LoVo (cell line): Measurements from ENCODE around the gene NHLH1.

ENCODE experiments used
- DNase-seq: peaks from one replicate; pipeline ENCODE4 v3.0.0-alpha.2; 2016; ENCODE audit warnings: low spot score

The NHLH1 gene

DNA sequence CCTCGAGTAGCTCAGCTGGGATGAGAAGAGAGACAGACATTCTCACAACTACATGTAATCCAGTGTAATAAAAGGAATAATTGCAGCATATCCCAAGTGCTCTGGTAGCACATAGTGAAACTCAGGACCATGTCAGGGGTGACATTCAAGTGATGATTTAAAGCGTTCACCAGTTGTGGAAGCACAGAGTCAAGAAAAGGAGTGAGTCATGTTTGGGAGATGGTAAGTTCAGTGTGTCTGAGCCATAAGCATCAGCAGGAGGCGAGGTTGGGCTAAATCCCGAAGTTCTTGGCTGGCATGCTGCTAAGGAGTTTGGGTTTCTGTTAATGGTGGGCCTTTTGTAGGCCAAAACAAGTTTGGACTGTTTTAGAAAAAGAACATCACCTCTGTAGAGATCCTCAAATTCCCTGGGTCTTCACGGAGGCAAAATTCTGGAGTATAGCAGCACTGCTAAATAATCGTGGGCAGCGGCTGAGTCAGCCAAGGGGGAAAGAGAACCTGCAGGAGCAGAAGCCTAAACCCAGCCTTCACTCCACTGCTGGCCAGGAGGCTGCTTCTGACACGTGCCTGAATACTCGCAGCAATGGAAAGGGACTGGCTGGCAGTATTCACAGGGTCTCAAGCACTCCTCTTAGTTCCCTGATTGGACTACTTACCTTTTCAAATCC is 7.2 kb upstream of the NHLH1 start:
- no peak for DNase-seq

DNA sequence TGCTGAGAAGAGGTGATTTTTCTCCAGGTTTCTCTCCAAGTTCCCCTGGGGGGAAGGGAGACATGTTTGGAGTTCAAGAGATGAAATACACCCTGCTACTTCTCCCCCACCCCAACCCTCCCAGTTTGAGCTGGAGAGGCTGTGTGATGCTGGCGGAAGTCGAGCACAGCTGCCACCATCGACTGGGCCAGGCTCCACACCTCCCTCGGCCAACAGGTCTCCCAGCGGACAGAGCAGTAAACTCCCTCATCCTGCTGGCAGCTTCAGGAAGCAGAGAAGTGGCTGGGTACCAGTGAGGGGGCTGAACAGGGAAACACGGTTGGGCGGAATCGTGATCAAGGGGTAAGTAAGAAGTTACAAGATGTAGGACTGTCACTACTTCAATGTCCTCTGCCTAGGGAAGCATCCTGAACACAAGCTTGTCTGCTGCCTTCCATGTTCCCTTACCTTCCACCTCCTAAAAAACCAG is 6.6 kb upstream of the NHLH1 start:
- no peak for DNase-seq

DNA sequence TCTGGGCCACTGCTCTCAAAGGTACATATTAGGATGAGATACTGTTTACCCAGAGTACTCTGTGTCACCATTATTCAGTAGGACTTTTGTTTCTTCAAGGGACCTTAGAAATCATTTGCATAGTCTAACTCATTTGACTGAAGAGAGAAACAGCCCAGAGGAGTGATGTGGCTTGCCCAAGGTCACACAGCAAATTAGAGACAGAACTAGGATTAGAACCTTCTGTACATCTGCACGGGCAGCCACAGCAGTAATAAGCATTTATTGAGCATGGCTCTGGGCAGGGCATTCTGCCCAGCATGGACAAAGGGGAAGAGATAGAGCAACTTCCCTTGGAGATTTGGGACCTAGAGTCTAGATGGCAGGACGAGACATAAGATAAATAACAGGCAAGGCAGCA is 5.7 kb upstream of the NHLH1 start:
- DNase-seq: no peak

DNA sequence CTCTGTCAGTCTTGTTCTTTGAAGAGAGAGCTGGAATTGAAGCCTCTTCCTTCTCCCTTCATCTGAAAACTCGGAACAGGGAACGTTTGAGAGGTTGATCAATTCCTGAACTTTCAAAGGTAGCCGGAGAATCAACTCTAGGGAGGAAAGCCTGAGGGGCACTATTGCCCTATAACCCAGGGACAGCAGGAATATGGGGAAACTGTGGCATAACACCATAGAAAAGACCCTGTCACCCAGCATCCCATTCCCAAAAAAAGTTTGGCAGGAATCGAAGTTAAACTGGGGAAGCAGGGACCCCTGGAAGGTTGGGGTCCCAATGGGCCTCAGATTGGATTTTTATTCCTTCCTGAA is 5.1 kb upstream of the NHLH1 start:
- no peak for DNase-seq

DNA sequence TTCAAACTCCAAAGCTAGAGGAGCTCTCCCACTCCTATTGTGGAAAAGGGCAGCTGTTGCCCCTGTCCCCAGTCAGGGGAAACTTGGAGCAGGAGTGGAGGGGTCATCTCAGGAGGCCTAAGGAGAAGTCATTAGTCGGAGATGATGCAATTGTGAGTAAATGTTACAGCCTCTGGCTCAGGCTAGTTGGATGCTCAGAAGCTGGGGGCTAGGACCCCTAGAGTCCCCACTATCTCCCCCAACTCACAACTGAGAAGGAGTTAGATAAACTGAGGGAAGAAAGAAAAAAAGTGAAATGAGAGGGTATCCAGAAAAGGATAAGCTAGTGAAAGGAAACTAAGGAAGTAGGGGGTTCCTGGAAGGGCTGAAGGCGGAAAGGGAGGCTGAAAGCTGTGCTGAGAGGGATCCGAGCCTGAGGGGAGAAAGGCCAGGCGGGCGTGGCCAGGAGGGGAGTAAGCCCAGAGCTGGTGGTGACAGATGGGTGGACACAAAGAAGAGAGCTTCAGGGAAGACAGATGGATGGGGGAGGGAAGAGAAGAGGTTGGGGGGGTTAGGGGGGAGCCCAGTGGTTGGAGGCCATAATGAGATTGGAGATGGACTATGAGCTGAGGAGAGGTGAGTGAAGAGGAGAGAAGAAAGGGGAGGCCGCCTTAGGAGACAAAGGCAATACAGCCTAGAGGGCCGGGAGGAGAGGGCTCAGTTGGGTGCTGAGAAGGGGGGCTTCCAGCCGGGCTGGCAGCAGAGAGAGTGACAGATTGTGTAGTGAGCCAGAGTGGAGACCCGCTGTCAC is 4.5 kb upstream of the NHLH1 start:
- no peak for DNase-seq

DNA sequence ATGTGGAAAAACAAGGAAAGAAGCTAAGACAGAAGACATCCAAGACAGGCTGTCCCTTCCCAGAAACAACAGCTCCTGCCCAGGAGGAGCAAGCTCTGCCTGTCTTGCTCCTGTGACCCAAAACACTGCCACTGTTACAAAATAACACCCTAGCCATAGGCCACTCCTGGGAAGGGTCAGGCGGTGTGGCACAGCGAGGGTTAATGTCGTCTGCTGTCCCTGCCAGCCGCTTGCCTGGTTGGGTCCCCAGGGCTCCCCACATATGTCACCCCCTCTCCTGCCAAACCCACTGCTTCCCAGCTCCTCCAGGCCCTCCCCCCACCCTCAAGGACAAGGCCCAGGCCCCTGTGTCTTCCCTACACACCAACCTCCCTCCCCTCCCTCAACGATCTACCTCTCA is 3.9 kb upstream of the NHLH1 start:
- DNase-seq: no peak

DNA sequence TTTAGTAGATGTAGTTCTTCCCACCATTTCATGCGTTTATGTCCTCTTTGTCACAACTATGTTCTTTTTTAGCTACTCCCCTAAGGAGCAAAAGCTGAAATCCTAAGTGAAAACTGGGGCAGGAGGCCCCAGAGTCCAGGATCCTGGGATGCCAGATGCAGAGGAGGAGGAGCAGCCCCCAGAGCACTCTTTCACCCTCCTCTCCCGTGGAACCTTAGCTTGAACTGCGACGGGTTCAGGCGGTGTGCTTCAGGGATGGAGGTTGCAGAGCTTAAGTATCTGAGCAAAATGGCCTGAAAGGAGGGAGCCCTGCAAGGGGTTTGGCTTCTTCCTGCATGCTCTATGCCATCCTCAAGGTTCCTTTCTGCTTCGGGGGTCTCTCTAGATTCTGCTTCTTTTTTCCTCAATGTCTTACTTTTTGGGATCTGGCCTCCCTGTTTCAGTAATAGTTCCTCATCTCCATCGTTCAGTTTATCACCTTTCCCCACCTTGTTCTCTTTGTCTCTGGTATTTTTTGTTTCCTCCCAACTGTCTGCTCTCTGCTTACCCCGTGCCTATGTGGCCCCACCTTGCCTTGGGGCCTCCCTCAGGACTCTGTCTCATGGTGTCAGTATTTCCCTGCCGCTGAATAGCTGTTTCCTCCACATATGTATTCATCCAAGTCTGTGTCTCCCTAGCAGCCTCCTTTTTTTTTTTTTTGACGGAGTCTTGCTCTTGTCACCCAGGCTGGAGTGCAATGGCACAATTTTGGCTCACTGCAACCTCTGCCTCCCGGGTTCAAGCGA is 2.7 kb upstream of the NHLH1 start:
- no peak for DNase-seq

DNA sequence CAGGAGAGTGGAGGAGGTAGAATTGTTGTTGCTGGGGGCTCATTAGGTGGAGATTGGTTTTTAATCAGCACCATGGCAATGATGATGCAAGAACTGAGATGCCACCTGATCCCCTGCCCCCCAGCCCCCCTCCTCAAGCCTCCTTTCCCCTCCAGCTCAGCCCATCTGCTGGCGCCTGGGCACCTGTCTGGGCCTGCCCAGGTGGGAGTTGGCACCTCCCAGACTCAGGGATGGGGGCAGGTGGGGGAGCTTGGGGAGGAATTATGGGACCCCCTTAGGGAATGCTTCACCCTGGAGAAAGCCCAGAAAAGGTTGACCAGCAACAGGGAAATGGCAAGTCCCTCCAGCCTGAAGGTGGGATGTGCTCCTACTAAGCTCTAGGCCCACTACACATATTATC is 1.5 kb upstream of the NHLH1 start:
- no peak for DNase-seq

DNA sequence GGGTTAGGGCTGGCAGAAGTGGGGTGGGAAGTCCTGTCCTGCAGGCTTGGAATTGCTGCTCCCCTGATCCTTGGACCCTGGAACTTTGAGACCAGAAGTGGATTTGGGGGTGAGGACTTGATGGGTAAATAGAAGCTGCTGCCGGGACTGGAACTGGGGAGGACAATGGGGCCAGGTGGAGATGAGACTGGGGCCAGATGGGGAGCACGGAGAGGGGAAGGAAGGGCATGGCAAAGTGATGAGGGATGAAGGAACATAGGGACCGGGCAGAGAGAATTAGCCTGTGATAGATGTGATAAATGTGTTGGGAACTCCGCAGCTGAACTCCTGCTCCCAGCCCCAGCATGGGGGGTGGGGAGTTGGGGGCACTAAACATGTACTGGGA is 637 bp downstream of the NHLH1 start:
- no peak for DNase-seq

DNA sequence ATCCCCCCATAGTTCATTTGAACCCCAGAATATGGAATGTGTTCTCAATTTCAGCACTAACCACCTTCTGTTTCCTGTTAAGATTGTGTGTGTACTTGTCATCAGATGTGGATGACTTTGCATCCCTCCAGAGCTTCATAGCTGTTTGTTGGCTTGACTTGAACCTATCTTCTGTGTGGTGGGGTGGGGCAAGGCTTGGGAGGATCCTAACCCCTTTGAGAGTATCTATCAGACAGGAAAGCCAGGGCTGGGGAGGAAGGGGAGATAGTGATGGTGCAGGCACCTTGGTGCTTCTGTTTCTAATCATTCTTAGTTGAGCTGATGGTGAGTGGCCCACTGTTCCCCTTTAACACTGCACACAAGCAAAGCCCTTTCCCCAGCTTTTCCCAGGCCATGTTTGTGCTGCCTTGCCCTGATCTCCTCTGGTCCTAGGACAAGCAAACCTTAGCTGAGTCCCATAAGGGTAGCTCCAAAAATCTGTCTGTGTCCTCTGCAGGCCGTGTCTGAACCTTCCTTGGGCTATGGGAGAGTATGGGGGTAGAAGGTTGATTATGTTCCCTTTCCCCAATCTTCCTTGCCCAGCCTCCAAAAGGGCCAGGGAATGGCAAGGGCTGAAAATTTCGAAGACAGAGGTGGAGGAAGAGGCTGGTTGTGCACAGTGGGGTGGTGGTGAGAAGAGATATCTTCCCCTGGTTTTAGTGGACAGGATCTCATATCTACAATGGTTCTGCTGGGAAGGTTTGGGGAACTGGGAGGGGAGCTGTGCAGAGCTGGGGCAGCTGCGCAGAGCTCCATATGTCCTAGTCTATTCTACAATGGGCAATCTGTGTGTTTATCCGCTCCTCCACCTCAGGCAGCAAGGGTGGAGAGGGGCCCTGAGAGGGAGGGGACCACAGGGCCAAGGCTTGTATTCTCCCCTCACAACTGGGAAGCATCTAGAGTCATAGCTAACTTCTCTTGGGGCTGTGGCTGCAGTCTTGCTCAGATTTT is 1.4 kb downstream of the NHLH1 start:
- DNase-seq: no peak

DNA sequence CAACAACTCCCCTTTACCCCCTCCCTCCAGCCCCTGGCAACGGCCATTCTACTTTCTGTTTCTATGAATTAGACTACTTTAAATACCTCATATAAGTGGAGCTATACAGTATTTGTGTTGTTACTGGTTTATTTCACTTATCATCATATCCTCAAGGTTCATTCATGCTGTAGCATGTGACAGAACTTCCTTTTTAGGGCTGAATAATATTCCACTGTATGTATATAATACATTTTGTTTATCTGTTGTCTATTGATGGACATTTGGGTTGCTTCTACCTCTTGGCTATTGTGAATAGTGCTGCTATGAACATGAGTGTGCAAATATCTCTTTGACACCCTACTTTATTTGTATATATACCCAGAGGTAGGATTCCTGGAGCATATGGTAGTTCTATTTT is 2.2 kb downstream of the NHLH1 start:
- DNase-seq: no peak

DNA sequence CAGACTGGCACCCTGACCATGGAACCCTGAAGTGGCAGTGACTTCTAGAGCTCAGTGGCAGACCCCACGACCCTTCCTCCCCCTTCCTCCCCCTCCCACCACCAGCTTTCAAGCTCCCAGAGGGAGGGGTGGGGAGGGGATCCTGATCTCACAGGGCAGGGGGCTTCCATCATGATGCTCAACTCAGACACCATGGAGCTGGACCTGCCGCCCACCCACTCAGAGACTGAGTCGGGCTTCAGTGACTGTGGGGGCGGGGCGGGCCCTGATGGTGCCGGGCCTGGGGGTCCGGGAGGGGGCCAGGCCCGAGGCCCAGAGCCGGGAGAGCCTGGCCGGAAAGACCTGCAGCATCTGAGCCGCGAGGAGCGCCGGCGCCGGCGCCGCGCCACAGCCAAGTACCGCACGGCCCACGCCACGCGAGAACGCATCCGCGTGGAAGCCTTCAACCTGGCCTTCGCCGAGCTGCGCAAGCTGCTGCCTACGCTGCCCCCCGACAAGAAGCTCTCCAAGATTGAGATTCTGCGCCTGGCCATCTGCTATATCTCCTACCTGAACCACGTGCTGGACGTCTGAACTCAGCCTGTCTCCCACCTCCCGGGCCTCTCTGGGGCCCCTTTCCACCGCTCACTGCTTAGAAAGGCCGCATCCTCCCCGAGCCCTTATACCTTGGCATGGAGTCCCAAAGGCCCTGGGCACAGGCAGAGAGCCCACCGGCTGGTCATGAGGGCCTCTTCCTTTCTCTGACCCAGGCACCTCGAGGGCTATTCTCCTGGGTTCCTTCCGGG is 3.9 kb downstream of the NHLH1 start:
- DNase-seq: no peak

DNA sequence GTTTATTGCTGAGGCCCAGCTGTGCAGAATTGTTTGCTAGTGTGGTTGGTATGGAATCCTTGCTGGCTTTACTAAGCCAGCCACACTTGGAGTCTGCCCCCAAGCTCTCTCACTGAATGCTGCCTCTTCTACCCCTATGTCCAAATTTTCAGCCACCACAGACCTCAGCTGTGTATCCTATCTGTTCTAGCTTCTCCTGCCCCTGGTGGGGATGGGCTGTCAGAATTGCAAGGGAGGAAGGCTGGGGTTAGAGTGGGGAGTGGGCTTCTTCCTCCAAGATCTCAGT is 4.4 kb downstream of the NHLH1 start:
- DNase-seq: no peak

DNA sequence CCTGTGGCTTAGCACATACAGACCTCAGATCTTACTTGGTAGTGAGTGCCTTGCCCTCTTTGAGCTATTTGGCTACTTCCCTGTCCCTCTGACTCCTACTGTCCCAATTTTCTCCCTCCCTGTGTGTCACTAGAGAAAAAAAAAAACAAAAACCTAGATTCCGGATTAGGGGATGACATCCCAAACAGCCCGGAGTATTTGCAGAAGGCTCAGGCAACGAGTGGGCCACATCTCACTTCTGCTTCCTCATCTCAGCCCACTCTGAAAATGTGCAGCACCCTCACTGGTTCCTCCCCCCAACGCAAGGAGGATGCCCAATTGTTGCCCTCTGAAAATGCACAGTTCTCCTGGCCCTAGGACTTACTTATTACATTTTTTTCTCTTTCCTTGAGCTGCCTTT is 4.9 kb downstream of the NHLH1 start:
- DNase-seq: no peak

DNA sequence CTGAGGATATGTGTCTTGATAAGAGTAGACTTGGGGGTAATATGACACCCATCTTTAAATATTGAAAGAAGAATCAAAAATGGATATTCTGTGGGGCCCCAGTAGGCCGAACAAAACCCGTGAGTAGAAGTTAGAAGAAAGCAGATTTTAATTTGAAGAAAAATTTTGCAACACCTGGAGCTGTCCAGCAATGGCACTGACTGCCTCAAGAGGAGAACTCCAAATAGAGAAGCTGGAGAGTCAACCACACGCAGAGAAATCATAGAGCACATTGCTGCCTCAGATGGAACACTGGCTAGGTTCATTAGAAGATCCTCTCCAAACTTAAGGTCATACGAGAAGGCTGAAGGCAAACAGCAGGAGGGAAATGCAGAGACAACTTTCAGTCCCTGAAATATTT is 6.8 kb downstream of the NHLH1 start:
- no peak for DNase-seq

DNA sequence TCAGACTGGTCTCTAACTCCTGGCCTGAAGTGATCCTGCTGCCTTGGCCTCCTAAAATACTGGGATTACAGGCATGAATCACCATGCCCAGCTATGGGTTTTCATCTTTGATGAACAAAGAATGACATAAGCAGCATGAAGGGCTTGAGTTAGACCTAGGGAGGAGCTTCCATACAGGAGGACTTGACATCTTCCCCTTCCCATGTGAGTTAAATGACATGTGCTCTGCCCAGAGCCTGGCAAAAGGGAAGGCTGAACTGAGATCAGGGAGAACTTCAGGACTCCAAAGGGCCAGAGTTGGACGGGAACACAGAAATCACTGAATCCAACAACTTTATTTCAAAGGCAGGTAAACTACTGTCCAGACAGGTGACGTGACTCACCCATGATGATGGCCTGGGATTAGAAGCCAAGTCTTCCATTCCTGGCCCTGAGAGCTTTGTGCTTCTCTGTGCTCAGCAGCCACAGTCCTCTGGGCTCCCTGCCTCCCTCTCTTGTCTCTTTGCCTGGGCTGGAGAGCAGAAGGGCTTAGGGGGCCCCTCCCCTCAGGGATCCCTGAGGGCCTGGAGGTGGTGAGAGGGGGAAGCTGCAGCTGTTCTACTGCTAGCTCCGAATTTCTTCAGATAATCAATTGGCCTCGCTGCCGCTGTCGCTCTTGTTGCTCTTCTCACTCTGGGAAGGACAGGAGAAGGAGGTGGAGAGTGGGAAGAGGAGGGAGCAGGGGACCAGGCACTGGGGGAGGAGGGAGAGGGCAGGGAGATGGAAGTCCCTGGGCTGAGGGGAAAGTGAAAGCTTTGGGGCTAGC is 7.6 kb downstream of the NHLH1 start:
- DNase-seq: no peak

DNA sequence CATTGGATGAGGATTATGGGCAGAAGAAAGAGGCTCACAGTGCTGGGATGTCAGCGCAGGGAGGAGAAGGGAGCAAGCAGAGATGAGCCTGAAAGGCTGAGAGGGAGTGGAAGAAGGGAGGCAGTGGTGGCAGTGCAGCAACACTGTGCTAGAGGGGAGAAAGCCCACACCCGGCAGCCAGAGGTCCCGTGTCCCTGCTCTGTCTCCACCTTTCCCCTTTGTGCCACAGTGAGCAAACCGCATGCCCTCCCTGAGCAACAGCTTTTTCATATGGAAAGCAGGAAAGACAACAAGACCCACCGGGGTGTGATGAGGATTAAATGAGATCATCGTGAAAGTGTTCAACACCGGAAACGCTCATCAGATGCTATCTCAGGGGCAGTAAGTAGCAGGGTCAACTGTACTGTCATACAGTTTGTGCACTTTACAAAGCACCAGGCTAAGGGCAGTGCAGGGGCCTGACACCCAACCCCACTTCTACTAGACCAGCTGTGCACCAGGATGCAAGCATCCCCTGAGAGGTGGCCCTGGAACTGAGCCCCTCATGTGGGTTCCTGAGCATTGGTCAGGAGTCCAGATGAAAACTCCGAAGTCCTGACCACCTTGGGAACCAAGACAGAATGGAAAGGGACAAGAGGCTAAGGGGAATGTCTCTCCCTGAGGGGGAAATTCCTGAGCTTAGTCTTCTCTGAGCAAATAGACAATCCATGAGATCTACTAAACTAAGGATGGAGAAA is 9.1 kb downstream of the NHLH1 start:
- DNase-seq: no peak

DNA sequence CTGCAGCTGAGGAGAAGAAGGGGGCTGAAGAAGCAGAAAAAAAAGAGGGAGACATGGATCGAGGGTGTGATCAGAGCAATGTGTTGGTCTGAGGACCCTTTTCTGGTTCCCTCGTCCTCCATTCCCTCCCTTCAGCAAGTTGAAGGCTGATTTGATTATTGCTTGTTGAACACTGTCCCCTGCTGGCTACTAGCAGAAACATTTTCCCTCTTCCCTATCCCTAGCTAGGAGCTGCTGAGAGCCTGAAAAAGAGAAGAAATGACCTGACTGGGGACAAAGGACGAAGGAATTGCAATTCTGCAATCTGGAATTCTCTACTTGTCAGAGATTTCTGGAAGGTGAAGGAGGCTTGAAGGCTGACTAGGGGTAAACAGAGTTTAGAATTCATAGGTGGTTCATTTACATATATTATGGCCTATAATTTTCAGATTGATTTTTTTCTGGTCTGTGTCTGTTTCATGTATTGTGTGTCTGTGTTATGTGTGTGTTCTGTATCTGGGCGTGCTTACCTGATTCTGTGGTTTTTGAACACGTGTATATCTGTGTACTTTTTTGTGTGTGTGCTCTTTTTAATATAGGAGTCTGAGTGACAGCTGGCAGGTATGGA is 9.8 kb downstream of the NHLH1 start:
- DNase-seq: peak; percentile 57

DNA sequence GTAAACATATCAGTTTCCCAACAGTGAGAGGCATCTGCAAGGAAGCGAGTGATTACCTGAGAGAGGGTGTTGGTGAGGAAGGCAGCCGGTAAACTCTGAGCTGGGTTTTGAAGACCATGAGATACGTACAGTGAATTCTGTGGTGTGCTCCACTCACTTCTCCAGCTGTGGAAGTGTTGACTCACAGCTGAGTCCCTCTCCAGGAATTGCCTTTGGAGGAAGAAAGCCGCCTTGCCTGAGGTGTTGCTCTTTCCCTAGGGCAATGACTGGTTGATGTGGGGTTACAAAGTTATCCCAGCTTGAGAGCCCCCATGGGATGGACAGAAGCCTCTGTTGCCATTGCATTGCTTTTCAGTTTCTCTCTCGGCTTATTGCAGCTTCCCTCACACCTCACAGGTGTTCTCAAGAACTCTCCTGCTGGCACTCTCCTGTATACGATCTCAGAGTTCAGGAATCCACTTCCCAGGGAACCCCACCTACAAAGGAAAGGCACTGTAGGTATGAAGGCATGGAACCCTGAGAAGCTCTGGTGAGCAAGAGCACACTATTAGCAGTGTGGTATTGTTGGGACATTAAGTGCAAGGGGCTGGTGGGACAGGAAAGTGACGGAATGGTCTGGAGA is 10.8 kb downstream of the NHLH1 start:
- DNase-seq: no peak
